Neural progenitor cell (in vitro differentiated cells): ENCODE results near the gene NSMCE1. TPM values are rescaled to one million over a fixed set of nuclear protein-coding genes. Genes with fewer than 3 reads are reported as not detected.

Experiments
- DNase-seq: peaks from one replicate; pipeline ENCODE4 v3.0.0-alpha.2; 2016; ENCODE audit warnings: low spot score
- H2AFZ ChIP-seq: fragments of 200-600 bp; sonication (generic); replicated peaks from 2 replicates; pipeline ENCODE4 v1.6.1; 2016; ENCODE audit warnings: antibody characterized with exemption
- H3F3A ChIP-seq: fragments of 200-600 bp; sonication (generic); 2 replicates; pipeline ENCODE4 v1.6.1; 2016; ENCODE audit warnings: antibody characterized with exemption, low read depth
- H3K27ac ChIP-seq: fragments of 200-600 bp; sonication (generic); 2 replicates; pipeline ENCODE4 v1.5.1; 2016; ENCODE audit warnings: mild to moderate bottlenecking
- H3K27me3 ChIP-seq: fragments of 200-600 bp; sonication (generic); 2 replicates; pipeline ENCODE4 v1.6.1; 2016; ENCODE audit warnings: mild to moderate bottlenecking, moderate library complexity
- H3K36me3 ChIP-seq: fragments of 200-600 bp; sonication (generic); 2 replicates; pipeline ENCODE4 v1.5.1; 2016
- H3K4me1 ChIP-seq: fragments of 200-600 bp; sonication (generic); 2 replicates; pipeline ENCODE4 v1.6.1; 2016; ENCODE audit warnings: mixed run types
- H3K4me2 ChIP-seq: fragments of 200-600 bp; sonication (generic); 2 replicates; pipeline ENCODE4 v1.6.1; 2016
- H3K4me3 ChIP-seq: fragments of 200-600 bp; sonication (generic); 2 replicates; pipeline ENCODE4 v1.5.1; 2016
- H3K79me2 ChIP-seq: fragments of 200-600 bp; sonication (generic); 2 replicates; pipeline ENCODE4 v1.6.1; 2016; ENCODE audit warnings: low read depth
- H3K9ac ChIP-seq: fragments of 200-600 bp; sonication (generic); 2 replicates; pipeline ENCODE4 v1.6.1; 2016
- H3K9me3 ChIP-seq: fragments of 200-600 bp; sonication (generic); 2 replicates; pipeline ENCODE4 v1.5.1; 2016; ENCODE audit warnings: low read depth
- H4K20me1 ChIP-seq: fragments of 200-600 bp; sonication (generic); 2 replicates; pipeline ENCODE4 v1.6.1; 2016; ENCODE audit warnings: low read depth
- H3K27ac Mint-ChIP-seq: 3 replicates; pipeline ENCODE4 v1.8.0; 2021; ENCODE audit warnings: mixed read lengths
- H3K27me3 Mint-ChIP-seq: 2 replicates; pipeline ENCODE4 v1.8.0; 2022; ENCODE audit warnings: low read depth, mild to moderate bottlenecking, inconsistent platforms, moderate library complexity, mixed read lengths; ENCODE audit not compliant: insufficient read depth
- H3K36me3 Mint-ChIP-seq: 3 replicates; pipeline ENCODE4 v1.8.0; 2021; ENCODE audit warnings: mixed read lengths
- H3K4me1 Mint-ChIP-seq: 3 replicates; pipeline ENCODE4 v1.8.0; 2021; ENCODE audit warnings: mixed read lengths
- H3K4me3 Mint-ChIP-seq: 3 replicates; pipeline ENCODE4 v1.8.0; 2021; ENCODE audit warnings: mild to moderate bottlenecking, moderate library complexity, mixed read lengths
- H3K9me3 Mint-ChIP-seq: 3 replicates; pipeline ENCODE4 v1.8.0; 2020; ENCODE audit warnings: mixed read lengths
- CTCF ChIP-seq: fragments of 200-600 bp; sonication (generic); IDR thresholded peaks from 2 replicates; pipeline ENCODE4 v1.5.1; 2017; ENCODE audit warnings: antibody characterized with exemption, mild to moderate bottlenecking
- EZH2 ChIP-seq: fragments of 200-600 bp; sonication (generic); IDR thresholded peaks from 2 replicates; pipeline ENCODE4 v1.6.1; 2017; ENCODE audit warnings: antibody characterized with exemption, mild to moderate bottlenecking, moderate library complexity
- EZH2phosphoT487 ChIP-seq: fragments of 200-600 bp; sonication (generic); IDR thresholded peaks from 2 replicates; pipeline ENCODE4 v1.6.1; 2017; ENCODE audit warnings: antibody characterized with exemption
- total RNA-seq: library from RNA; depleted of rRNA; stranded (reverse); fragments of >200 nt; gene quantifications from 2 replicates; pipeline ENCODE4 v1.2.3, GENCODE V29; 2015; ENCODE audit warnings: low replicate concordance

NSMCE1 gene
- total RNA-seq, 1 donor from 2014 or later, result 83.4 TPM

GRCh38 chr16:27226976-27227705 lies 41.4 kb downstream of the NSMCE1 start:
- Mint-ChIP-seq H3K36me3 (no peaks in the 10 kb centered on the region), H3K4me1 (peaks cover 13% of the 10 kb centered on the region), H3K4me3 (no peak overlapping the region), H3K27ac (no peak overlapping the region), H3K27me3 (peaks cover 6% of the 10 kb centered on the region), H3K9me3 (no peaks in the 10 kb centered on the region)
- no peak overlapping the region for H3K4me2 ChIP-seq
- no peak overlapping the region for H3K4me3 ChIP-seq
- no peak overlapping the region for H3K9ac ChIP-seq
- no peak for DNase-seq
- H3K4me1 ChIP-seq, result no peaks in the 10 kb centered on the region
- no peak overlapping the region for H2AFZ ChIP-seq
- H3F3A ChIP-seq, result no peaks in the 10 kb centered on the region
- no peak overlapping the region for H3K27ac ChIP-seq
- no peaks in the 10 kb centered on the region for H3K9me3 ChIP-seq
- TF ChIP-seq EZH2phosphoT487, result no peak
- TF ChIP-seq CTCF, result no peak
- TF ChIP-seq EZH2, result no peak
- no peaks in the 10 kb centered on the region for H3K79me2 ChIP-seq
- H3K36me3 ChIP-seq, result no peaks in the 10 kb centered on the region
- no peaks in the 10 kb centered on the region for H4K20me1 ChIP-seq
- no peaks in the 10 kb centered on the region for H3K27me3 ChIP-seq

GRCh38 chr16:27226476-27226875 lies 42.1 kb downstream of the NSMCE1 start:
- peaks cover 6% of the 10 kb centered on the region for H3K27me3 Mint-ChIP-seq
- H3K4me2 ChIP-seq, result no peak overlapping the region
- no peak overlapping the region for H3K27ac Mint-ChIP-seq
- no peak overlapping the region for H3K4me3 ChIP-seq
- H3K27me3 ChIP-seq, result no peaks in the 10 kb centered on the region
- DNase-seq, result no peak
- H2AFZ ChIP-seq, result no peak overlapping the region
- no peaks in the 10 kb centered on the region for H3K79me2 ChIP-seq
- TF ChIP-seq CTCF (no peak), EZH2 (no peak), EZH2phosphoT487 (no peak)
- H3K9ac ChIP-seq, result no peak overlapping the region
- no peaks in the 10 kb centered on the region for H3K9me3 Mint-ChIP-seq
- H3K36me3 Mint-ChIP-seq, result no peaks in the 10 kb centered on the region
- no peaks in the 10 kb centered on the region for H3K9me3 ChIP-seq
- no peaks in the 10 kb centered on the region for H4K20me1 ChIP-seq
- no peak overlapping the region for H3K4me3 Mint-ChIP-seq
- H3K4me1 Mint-ChIP-seq, result peaks cover 13% of the 10 kb centered on the region
- H3F3A ChIP-seq, result no peaks in the 10 kb centered on the region
- no peak overlapping the region for H3K27ac ChIP-seq
- no peaks in the 10 kb centered on the region for H3K4me1 ChIP-seq
- no peaks in the 10 kb centered on the region for H3K36me3 ChIP-seq

GRCh38 chr16:27225536-27226360 lies 42.8 kb downstream of the NSMCE1 start:
- Mint-ChIP-seq H3K4me3 (no peak overlapping the region), H3K27me3 (peaks cover 5% of the 10 kb centered on the region), H3K9me3 (no peaks in the 10 kb centered on the region), H3K36me3 (no peaks in the 10 kb centered on the region), H3K27ac (peak overlapping the region; percentile 63), H3K4me1 (peaks cover 13% of the 10 kb centered on the region)
- H3K27ac ChIP-seq, result no peak overlapping the region
- no peak overlapping the region for H3K4me3 ChIP-seq
- no peaks in the 10 kb centered on the region for H4K20me1 ChIP-seq
- H3K4me2 ChIP-seq, result no peak overlapping the region
- H3K9ac ChIP-seq, result no peak overlapping the region
- no peaks in the 10 kb centered on the region for H3K27me3 ChIP-seq
- no peaks in the 10 kb centered on the region for H3K9me3 ChIP-seq
- no peak overlapping the region for H2AFZ ChIP-seq
- H3K4me1 ChIP-seq, result no peaks in the 10 kb centered on the region
- no peak for TF ChIP-seq CTCF
- TF ChIP-seq EZH2, result no peak
- TF ChIP-seq EZH2phosphoT487, result no peak
- no peaks in the 10 kb centered on the region for H3K36me3 ChIP-seq
- no peaks in the 10 kb centered on the region for H3K79me2 ChIP-seq
- no peak for DNase-seq
- H3F3A ChIP-seq, result no peaks in the 10 kb centered on the region
